GM11168 (cell line): ENCODE results near the gene PSD2.

Experiments
- in situ Hi-C: fragments of 300-500 bp; cut with MboI; formaldehyde crosslinking; loops from one replicate; pipeline ENCODE4 v1.12.0; 2022; ENCODE audit warnings: low sequenced_read_pairs; ENCODE audit not compliant: unreplicated experiment

PSD2 gene

GRCh38 chr5:139795074-139796001 is at the start of gene PSD2:
TSS of gene PSD2 (plus strand) at chr5:139795808. CDS start at chr5:139809441, 13,633 bp downstream.
- in situ Hi-C loops = no loop called here

GRCh38 chr5:139746691-139747582 is 48.7 kb upstream of the PSD2 start:
- in situ Hi-C loops = no loop called here

GRCh38 chr5:139747583-139748504 is 47.8 kb upstream of the PSD2 start:
- in situ Hi-C loops = no loop called here

DNA sequence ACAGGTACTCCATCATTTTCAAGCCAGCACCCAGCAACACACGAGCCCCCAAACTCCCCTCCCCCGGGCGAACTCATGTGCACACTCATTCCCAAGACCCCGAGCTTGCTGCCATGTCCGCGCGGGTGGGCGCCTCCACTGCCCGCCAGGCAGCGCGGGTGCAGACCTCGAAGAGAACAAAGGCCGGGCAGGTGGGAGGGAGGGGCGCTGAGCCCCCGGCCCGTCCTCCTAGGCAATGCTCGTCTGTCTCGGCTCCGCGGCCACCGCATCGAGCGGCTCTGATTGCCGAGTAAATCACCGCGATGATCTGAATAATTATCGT is 47.1 kb upstream of the PSD2 start:
- in situ Hi-C loops = no loop called here

DNA sequence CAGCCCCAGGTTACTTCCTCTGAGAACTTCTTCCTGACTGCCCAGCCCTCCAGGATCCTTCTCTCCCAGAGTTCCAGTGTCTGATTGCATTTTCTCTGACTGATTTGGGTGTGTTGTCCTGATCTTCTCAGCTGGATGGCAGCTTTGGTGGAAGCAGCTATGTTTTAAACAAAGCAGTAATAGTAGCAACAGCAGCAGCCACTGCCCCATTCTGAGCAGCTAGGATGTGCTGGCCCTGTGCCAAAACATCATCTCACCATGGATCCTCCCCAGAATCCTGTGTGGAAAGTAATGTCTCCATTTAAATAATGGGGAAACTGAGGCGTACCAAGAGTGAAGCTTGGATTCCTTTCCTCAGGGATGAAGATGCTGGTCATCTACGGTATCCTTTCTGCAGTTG is 46.4 kb upstream of the PSD2 start:
- in situ Hi-C loops = no loop called here

GRCh38 chr5:139751236-139751635 is 44.4 kb upstream of the PSD2 start:
- in situ Hi-C loops = no loop called here

GRCh38 chr5:139752506-139753473 is 42.8 kb upstream of the PSD2 start:
- in situ Hi-C loops = no loop called here

DNA sequence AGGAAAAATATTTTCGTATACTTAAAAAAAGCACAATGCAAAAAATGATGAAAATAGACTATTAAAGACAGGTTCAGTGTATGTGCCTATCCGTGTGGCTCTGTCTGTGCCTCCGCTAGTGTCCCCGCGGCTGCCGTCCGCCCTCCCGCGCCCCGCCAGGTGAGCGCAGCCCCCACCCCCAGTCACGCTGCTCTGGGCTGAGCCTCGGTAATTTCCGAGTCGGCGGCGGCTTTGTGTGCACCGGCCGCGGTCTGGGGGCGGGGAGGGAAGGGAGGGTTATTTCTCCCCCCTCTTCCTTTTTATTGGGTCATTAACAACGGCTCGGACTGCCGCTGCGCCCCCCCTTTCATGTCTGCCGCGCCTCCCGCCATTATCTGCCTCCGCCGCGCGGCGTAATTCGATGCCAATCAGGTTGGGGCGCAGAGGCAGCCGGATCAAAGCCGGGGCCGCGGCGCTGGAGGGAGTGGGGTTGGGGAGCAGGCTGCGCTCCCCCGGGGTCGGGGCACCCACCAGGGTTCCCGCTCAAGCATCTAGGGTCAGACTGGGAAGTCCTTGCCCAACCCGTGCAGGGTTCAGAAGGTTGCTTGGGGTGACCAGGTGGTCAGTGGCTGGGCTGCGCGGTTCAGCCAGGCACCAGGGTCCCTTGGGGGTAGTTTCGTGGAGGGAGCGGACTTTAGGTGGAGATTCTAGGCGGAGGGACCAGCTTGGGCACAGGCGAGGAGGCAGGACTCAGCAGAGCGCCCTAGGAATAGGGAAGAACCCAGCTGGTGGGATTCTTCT is 39.5 kb upstream of the PSD2 start:
- in situ Hi-C loops = no loop called here

GRCh38 chr5:139756971-139757370 is 38.6 kb upstream of the PSD2 start:
- in situ Hi-C loops = no loop called here

- in situ Hi-C loops = no loop called here
Measured at GRCh38 chr5:139757727-139758509, 37.7 kb upstream of the PSD2 start.

- in situ Hi-C loops = no loop called here
Measured at GRCh38 chr5:139758510-139759075, 37.0 kb upstream of the PSD2 start.

DNA sequence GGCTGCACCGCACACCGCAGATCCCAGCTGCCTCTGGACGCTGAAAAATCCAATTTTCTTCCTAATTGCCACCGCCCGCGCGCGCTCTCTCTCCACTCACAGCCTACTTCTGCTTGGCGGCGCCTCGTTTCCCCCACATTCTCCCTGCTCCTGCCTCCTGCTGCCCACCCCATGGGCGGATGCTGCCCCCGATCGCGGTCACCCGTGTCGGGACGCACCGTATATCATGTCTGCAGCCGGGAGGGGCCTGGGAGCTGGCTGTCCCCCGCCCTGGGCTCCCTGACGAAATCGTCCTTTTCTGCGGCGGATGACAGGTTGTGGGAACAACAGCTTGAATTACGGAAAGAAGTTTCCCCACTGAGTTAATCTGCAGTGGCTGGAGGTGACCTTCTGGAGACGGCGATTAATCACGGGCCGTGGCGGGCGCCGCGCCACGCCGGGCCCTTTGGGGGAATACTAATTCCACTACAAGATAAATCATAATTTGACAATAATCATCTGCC is 36.3 kb upstream of the PSD2 start:
- in situ Hi-C loops = no loop called here

DNA sequence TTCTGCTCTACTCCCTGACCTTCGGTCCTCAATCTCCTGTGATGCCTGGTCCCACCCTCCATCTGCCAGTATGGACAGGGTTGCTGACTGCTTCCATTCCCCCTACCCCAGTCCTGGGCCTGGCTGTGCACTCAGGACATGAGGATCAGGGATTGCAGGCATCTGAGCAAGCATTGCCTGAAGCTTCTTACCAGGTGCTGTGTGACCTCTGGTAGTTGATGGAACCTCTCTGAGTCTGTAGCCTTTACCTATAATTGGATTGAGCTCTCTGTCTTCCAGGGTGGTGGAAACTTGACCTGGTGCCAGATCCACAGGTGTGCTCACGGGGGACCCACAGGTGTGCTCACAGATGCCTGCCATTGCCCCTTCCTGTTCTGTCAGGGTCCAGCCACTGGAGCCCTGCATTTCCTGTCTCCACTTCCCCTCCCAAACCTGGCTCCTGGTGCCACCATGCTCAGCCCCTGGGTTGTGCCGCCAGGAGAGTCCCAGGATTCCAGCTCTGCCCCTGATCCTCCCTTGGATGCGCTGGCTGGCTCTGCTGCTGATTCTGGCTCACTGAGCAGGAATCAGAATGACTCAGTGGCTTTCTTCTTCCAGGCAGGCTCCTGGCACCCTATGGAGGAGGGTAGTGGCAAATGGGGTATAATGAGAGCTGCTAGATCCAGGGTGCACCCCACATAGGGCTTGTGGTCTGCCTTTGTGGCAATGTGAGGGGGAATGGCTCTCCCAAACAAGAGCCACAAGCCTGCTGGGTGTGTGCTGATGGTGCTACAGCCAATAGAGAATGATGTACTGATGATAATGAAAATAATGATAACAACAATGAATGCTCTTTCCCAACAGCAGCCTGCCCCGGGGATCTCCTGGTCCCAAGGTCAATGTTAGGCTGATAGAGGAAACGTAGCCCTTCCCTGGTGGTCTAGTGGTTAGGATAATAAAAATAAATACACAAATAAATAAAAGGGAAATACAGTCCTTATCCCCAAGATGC is 35.2 kb upstream of the PSD2 start:
- in situ Hi-C loops = loop anchor here (5.0 kb wide), 1 partner anchor 128 kb away; no protein-coding TSS in a partner anchor

- in situ Hi-C loops = loop anchor here (5.0 kb wide), 1 partner anchor 129 kb away; no protein-coding TSS in a partner anchor
Measured at GRCh38 chr5:139761057-139761450, 34.6 kb upstream of the PSD2 start.

DNA sequence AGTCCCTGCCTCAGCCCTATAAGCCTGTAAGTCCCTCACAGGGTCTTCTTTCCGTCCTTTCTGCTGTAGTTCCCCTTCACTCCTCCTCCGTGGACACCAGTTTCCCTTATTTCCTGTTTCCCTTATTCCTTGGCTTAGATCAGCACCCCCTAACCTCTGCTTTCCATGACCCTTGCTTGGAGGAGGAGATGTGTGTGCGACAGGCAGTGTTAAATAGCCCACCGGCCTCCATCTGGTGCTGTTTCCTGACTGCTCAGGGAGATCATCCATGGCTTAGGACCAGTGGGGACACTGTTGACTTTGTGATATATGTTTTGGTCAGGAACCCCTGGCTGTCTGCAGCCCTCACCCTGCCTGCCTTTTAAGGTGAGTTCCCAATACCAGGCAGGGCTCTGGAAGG is 34.1 kb upstream of the PSD2 start:
- in situ Hi-C loops = loop anchor here (5.0 kb wide), 1 partner anchor 129 kb away; no protein-coding TSS in a partner anchor
